Measurements from ENCODE around the gene SPRR2D. TPM values are rescaled to one million over a fixed set of nuclear protein-coding genes. Genes with fewer than 3 reads are reported as not detected.

SPRR2D gene
- total RNA-seq, 1 donor from 2014 or later, result not detected

DNA sequence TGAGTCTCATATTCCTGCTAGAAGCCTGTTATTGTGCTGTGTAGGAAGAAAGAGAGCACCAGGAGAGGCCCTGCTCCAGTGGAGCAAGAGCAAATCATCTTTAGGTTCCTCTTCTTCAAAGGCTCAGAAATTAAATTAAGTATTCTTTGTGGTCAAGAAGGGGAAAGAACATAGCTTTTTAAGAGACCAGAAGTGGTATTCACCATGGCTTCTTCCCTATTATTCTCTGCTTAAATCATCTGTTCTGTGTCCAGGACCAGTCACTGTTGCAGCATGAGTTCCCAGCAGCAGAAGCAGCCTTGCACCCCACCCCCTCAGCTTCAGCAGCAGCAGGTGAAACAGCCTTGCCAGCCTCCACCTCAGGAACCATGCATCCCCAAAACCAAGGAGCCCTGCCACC lies 8.8 kb downstream of the SPRR2D start:
- DNase-seq, result no peak
- Mint-ChIP-seq H3K9me3 (ENCODE audit: unreplicated experiment) (no peaks in the 10 kb centered on the region), H3K27ac (ENCODE audit: unreplicated experiment) (no peak overlapping the region), H3K4me1 (ENCODE audit: low read depth, unreplicated experiment) (no peaks in the 10 kb centered on the region), H3K27me3 (ENCODE audit: unreplicated experiment) (peaks cover 4% of the 10 kb centered on the region), H3K36me3 (ENCODE audit: unreplicated experiment) (no peaks in the 10 kb centered on the region), H3K4me3 (ENCODE audit: unreplicated experiment) (no peak overlapping the region)
- TF ChIP-seq, protein P1, sequence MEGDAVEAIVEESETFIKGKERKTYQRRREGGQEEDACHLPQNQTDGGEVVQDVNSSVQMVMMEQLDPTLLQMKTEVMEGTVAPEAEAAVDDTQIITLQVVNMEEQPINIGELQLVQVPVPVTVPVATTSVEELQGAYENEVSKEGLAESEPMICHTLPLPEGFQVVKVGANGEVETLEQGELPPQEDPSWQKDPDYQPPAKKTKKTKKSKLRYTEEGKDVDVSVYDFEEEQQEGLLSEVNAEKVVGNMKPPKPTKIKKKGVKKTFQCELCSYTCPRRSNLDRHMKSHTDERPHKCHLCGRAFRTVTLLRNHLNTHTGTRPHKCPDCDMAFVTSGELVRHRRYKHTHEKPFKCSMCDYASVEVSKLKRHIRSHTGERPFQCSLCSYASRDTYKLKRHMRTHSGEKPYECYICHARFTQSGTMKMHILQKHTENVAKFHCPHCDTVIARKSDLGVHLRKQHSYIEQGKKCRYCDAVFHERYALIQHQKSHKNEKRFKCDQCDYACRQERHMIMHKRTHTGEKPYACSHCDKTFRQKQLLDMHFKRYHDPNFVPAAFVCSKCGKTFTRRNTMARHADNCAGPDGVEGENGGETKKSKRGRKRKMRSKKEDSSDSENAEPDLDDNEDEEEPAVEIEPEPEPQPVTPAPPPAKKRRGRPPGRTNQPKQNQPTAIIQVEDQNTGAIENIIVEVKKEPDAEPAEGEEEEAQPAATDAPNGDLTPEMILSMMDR (IDR thresholded peaks at IDR 0.05; ENCODE audit: partially characterized antibody, unreplicated experiment), result no peak

DNA sequence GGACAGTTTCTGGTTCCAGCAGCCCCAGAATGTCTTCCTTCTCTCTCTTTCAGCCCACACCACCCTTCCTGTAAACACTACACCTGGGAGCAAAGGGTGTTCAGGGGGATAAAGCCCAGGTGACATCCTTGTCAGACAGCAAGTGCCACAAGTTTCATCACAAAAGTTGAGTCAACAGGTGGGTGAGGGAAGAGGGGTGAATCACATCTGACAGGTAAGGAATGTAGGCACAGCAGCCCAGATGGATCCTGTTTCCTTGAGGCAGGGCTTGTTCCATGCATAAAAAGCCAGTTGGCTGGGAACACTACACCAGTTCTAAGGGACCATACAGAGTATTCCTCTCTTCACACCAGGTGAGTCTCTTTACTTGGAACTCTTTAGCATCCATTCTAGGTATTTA lies 10.0 kb downstream of the SPRR2D start, which contains the start of gene SPRR1B:
Gene SPRR1B (plus strand): TSS at position 309 of the 400 bp plus-strand sequence. CDS start 1,143 bp downstream, outside the sequence.
- Mint-ChIP-seq H3K4me1 (ENCODE audit: low read depth, unreplicated experiment) (no peaks in the 10 kb centered on the region), H3K4me3 (ENCODE audit: unreplicated experiment) (no peak within 1 kb of the TSS), H3K9me3 (ENCODE audit: unreplicated experiment) (no peaks in the 10 kb centered on the region), H3K27me3 (ENCODE audit: unreplicated experiment) (peaks cover 4% of the 10 kb centered on the region), H3K36me3 (ENCODE audit: unreplicated experiment) (no peaks in the 10 kb centered on the region), H3K27ac (ENCODE audit: unreplicated experiment) (no peak within 1 kb of the TSS)
- TF ChIP-seq, protein P1 (IDR thresholded peaks at IDR 0.05; ENCODE audit: partially characterized antibody, unreplicated experiment), result no peak
- no peak for DNase-seq

DNA sequence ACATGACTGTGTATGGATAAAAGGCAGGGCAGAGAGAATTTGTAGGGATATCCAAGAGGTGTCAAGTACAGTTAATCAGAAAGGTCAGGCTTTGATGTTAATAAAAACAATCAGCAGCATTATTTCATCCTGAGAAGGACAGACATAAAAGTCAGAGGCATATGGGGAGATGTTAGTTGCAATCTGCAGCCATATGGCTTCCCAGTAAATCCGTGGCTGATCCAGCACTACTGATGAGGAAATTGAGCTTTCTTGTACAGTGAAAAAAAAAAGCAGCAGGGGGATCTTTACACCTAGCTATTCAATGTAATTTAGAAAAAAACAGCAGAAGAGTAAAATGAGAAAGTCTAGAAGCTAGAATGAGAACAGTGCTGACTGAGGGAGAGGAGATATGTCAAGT lies 12.2 kb downstream of the SPRR2D start:
- Mint-ChIP-seq H3K36me3 (ENCODE audit: unreplicated experiment) (no peaks in the 10 kb centered on the region), H3K27me3 (ENCODE audit: unreplicated experiment) (peaks cover 3% of the 10 kb centered on the region), H3K9me3 (ENCODE audit: unreplicated experiment) (peaks cover 3% of the 10 kb centered on the region), H3K4me1 (ENCODE audit: low read depth, unreplicated experiment) (no peaks in the 10 kb centered on the region), H3K27ac (ENCODE audit: unreplicated experiment) (no peak overlapping the region), H3K4me3 (ENCODE audit: unreplicated experiment) (no peak overlapping the region)
- no peak for DNase-seq
- TF ChIP-seq, protein P1 (IDR thresholded peaks at IDR 0.05; ENCODE audit: partially characterized antibody, unreplicated experiment), result no peak

DNA sequence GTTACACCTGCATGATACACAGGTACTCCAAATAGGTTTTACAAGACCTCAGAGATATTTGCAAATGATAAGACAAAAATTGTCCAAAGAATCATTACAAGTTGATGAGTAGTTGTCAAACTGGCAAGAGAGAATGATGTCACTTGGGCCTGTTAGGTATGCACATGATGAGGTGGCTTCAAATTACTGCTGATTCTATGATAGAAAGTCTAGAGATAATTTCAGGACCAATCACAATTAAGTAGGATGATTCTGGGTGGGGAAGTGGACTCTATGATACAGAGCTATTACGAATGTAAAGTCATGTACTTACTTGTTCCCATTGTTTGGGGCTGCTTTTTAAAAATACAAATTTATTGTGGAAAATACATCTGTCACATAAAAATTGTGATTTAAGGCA lies 15.1 kb downstream of the SPRR2D start:
- TF ChIP-seq, protein P1 (IDR thresholded peaks at IDR 0.05; ENCODE audit: partially characterized antibody, unreplicated experiment), result no peak

DNA sequence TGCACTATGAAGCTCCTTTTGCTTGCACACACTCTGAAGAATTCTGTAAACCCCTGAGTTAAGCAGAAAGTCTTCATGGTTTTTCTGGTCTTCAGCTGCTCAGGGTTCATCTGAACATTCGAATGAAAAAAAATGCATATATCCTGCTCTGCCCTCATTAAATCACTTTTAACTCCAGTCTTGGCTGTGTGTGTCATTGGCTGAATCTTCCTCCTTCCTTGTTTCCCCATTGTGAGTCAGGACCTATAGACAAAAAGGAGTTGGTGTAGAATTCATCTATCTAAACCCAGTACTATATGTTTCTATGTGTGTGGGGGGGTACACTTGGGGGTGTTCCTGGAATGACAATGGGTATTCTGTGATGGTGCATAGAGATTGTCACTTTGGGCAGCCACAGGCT lies 16.5 kb downstream of the SPRR2D start:
- H3K4me3 Mint-ChIP-seq (ENCODE audit: unreplicated experiment), result no peak overlapping the region
- H3K36me3 Mint-ChIP-seq (ENCODE audit: unreplicated experiment), result no peaks in the 10 kb centered on the region
- H3K4me1 Mint-ChIP-seq (ENCODE audit: low read depth, unreplicated experiment), result no peaks in the 10 kb centered on the region
- peaks cover 3% of the 10 kb centered on the region for H3K9me3 Mint-ChIP-seq (ENCODE audit: unreplicated experiment)
- no peak for DNase-seq
- H3K27me3 Mint-ChIP-seq (ENCODE audit: unreplicated experiment), result no peaks in the 10 kb centered on the region
- H3K27ac Mint-ChIP-seq (ENCODE audit: unreplicated experiment), result no peak overlapping the region
- TF ChIP-seq, protein P1 (IDR thresholded peaks at IDR 0.05; ENCODE audit: partially characterized antibody, unreplicated experiment), result no peak

More for the DNA sequence above, 15.1 kb downstream of the SPRR2D start:
- H3K4me1 Mint-ChIP-seq (ENCODE audit: low read depth, unreplicated experiment), result no peaks in the 10 kb centered on the region
- H3K4me3 Mint-ChIP-seq (ENCODE audit: unreplicated experiment), result no peak overlapping the region
- peaks cover 3% of the 10 kb centered on the region for H3K9me3 Mint-ChIP-seq (ENCODE audit: unreplicated experiment)
- H3K36me3 Mint-ChIP-seq (ENCODE audit: unreplicated experiment), result no peaks in the 10 kb centered on the region
- no peak overlapping the region for H3K27ac Mint-ChIP-seq (ENCODE audit: unreplicated experiment)
- DNase-seq, result no peak
- H3K27me3 Mint-ChIP-seq (ENCODE audit: unreplicated experiment), result peaks cover 2% of the 10 kb centered on the region
